Lower lobe of right lung (tissue), 2 donors: ENCODE results near the gene NINL. TPM values are rescaled to one million over a fixed set of nuclear protein-coding genes. Genes with fewer than 3 reads are reported as not detected.

ENCODE experiments used
- ATAC-seq, 2 donors: fragments of 200-7000 bp; cut with Tn5 transposase; one replicate each; pipeline ENCODE4 v1.9.1; 2020 to 2022; ENCODE audit warnings: mild to moderate bottlenecking in 2 of 2, moderate library complexity in 2 of 2
- DNase-seq: peaks from one replicate; pipeline ENCODE4 v3.0.0-alpha.2; 2020
- H3K27ac ChIP-seq: fragments of 200-600 bp; one replicate; pipeline ENCODE4 v1.8.0; 2022
- H3K27me3 ChIP-seq: fragments of 200-600 bp; one replicate; pipeline ENCODE4 v1.8.0; 2022; ENCODE audit warnings: low read depth
- H3K36me3 ChIP-seq: fragments of 200-600 bp; one replicate; pipeline ENCODE4 v1.8.0; 2022; ENCODE audit warnings: mild to moderate bottlenecking
- H3K4me1 ChIP-seq: fragments of 200-600 bp; one replicate; pipeline ENCODE4 v1.8.0; 2022
- H3K4me3 ChIP-seq: fragments of 200-600 bp; one replicate; pipeline ENCODE4 v1.8.0; 2022; ENCODE audit warnings: mild to moderate bottlenecking
- H3K9me3 ChIP-seq: fragments of 200-600 bp; one replicate; pipeline ENCODE4 v1.8.0; 2022
- CTCF ChIP-seq: fragments of 200-600 bp; IDR thresholded peaks from one replicate; pipeline ENCODE4 v1.8.0; 2022; ENCODE audit warnings: antibody characterized with exemption, mild to moderate bottlenecking
- intact Hi-C: fragments of 100-400 bp; cut with DNase I; formaldehyde crosslinking; loops from one replicate; pipeline ENCODE4 v1.11.0; 2022
- total RNA-seq: library from RNA; stranded (reverse); fragmentation: NEBNext Ultra II Directional; extraction: Animal tissue kit (Norgen Biotek cat#: 25700); gene quantifications from one replicate; pipeline ENCODE4 v1.2.1, GENCODE V29; 2021
- donor health status: DM: no; HTN: yes; CAD: no; lungs with severe emphysema.

The NINL gene
- total RNA-seq, 1 donor from 2014 or later: 10.7 TPM

- ATAC-seq (no peak), DNase-seq (no peak)
- peaks cover 20% of the 10 kb centered on the region for H3K36me3 ChIP-seq
Observed at GRCh38 chr20:25453035-25453810, 132.1 kb downstream of the NINL start.

GRCh38 chr20:25452333-25452732, 133.0 kb downstream of the NINL start:
- ATAC-seq: no peak
- no peak overlapping the region for H3K4me3 ChIP-seq
- no peaks in the 10 kb centered on the region for H3K9me3 ChIP-seq
- intact Hi-C loops: no loop called here
- H3K27me3 ChIP-seq: no peaks in the 10 kb centered on the region
- H3K27ac ChIP-seq: no peak overlapping the region
- H3K4me1 ChIP-seq: no peaks in the 10 kb centered on the region
- TF ChIP-seq CTCF: no peak
- H3K36me3 ChIP-seq: peaks cover 20% of the 10 kb centered on the region
- no peak for DNase-seq

More at GRCh38 chr20:25453035-25453810, 132.1 kb downstream of the NINL start:
- intact Hi-C loops: no loop called here
- Histone ChIP-seq H3K27me3 (no peaks in the 10 kb centered on the region), H3K4me3 (no peak overlapping the region), H3K27ac (no peak overlapping the region), H3K4me1 (no peaks in the 10 kb centered on the region), H3K9me3 (no peaks in the 10 kb centered on the region)
- TF ChIP-seq CTCF: no peak

GRCh38 chr20:25447671-25448070, 137.7 kb downstream of the NINL start:
- no peak for DNase-seq
- Histone ChIP-seq H3K9me3 (no peaks in the 10 kb centered on the region), H3K36me3 (peaks cover 6% of the 10 kb centered on the region), H3K27ac (no peak overlapping the region), H3K4me3 (no peak overlapping the region), H3K4me1 (no peaks in the 10 kb centered on the region), H3K27me3 (no peaks in the 10 kb centered on the region)
- no peak for ATAC-seq
- TF ChIP-seq CTCF: no peak
- intact Hi-C loops: no loop called here

- Histone ChIP-seq H3K27ac (no peak overlapping the region), H3K9me3 (no peaks in the 10 kb centered on the region), H3K4me3 (no peak overlapping the region), H3K36me3 (no peaks in the 10 kb centered on the region), H3K4me1 (no peaks in the 10 kb centered on the region), H3K27me3 (no peaks in the 10 kb centered on the region)
- DNase-seq (no peak), ATAC-seq (no peak)
- intact Hi-C loops: no loop called here
- no peak for TF ChIP-seq CTCF
Observed at GRCh38 chr20:25444556-25444955, 140.8 kb downstream of the NINL start.

GRCh38 chr20:25439328-25439727, 146.0 kb downstream of the NINL start:
- Histone ChIP-seq H3K4me1 (no peaks in the 10 kb centered on the region), H3K4me3 (no peak overlapping the region), H3K27me3 (no peaks in the 10 kb centered on the region), H3K36me3 (no peaks in the 10 kb centered on the region), H3K27ac (no peak overlapping the region), H3K9me3 (no peaks in the 10 kb centered on the region)
- ATAC-seq (no peak), DNase-seq (no peak)
- intact Hi-C loops: no loop called here
- no peak for TF ChIP-seq CTCF
